ENCODE results near the gene INTS2.

DNA sequence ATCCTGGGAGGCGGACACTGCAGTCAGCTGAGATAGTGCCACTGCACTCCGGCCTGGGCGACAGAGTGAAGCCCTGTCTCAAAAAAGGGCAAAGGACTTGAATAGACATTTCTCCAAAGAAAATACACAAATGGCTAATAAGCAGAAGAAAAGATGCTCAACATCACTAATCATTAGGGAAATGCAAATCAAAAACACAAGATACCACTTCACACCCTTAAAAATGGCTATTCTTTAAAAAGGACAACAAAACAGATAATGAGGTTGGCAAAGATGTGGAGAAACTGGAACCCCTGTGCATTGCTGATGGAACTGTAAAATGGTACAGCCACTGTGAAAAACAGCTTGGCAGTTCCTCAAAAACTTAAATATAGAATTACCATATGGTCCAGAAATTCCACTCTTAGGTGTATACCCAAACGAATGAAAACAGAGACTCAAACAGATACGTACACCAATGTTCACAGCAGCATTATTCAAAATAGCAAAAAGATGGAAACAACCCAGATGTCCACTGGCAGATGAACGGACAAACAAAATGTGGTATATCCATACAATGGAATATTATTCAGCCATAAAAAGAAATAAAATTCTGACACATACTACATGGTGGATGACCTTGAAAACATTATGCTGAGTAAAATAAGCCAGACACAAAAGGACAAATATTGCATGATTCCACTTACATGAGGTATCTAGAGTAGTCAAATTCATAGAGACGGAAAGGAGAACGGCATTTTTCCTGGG lies 100.0 kb downstream of the INTS2 start:
- no peak for TF ChIP-seq EZH2 (IDR thresholded peaks at IDR 0.05; ENCODE audit: borderline replicate concordance, low read depth, low read length, poor library complexity, severe bottlenecking)
- TF ChIP-seq, protein P1, sequence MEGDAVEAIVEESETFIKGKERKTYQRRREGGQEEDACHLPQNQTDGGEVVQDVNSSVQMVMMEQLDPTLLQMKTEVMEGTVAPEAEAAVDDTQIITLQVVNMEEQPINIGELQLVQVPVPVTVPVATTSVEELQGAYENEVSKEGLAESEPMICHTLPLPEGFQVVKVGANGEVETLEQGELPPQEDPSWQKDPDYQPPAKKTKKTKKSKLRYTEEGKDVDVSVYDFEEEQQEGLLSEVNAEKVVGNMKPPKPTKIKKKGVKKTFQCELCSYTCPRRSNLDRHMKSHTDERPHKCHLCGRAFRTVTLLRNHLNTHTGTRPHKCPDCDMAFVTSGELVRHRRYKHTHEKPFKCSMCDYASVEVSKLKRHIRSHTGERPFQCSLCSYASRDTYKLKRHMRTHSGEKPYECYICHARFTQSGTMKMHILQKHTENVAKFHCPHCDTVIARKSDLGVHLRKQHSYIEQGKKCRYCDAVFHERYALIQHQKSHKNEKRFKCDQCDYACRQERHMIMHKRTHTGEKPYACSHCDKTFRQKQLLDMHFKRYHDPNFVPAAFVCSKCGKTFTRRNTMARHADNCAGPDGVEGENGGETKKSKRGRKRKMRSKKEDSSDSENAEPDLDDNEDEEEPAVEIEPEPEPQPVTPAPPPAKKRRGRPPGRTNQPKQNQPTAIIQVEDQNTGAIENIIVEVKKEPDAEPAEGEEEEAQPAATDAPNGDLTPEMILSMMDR (conservative IDR thresholded peaks at IDR 0.05; ENCODE audit: low read depth, low read length), result no peak
